Measurements from ENCODE around the gene EGLN3.

DNA sequence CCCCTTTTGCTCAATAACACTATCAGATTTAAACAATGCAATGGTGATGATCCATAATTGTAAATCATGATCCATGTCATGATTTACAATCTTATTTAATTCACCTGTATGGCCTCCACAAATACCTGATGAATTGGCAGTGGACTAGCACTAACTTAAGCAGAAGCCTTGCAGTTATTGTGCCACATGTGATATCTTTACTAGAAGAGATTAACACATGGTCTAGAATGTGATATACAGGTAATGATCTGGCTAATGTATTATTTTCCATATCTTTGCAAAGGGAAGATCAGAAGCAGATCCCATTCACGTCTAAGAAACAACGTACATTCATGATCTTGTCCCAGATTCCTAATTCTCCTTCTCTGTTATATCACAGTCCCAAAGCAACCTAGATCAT is 66.0 kb downstream of the EGLN3 start:
- no peak for TF ChIP-seq POLR2A (IDR thresholded peaks at IDR 0.05)
- no peak for TF ChIP-seq CTCF (IDR thresholded peaks at IDR 0.05)
